ENCODE measurements around the gene TRIM25. TPM values are rescaled to one million over a fixed set of nuclear protein-coding genes. Genes with fewer than 3 reads are reported as not detected.

TRIM25 gene
- total and polyA plus RNA-seq, 2 experiments from 2014 or later: 7.3 to 13.8 TPM

- no peak overlapping the region for H3K27ac ChIP-seq
- no peaks in the 10 kb centered on the region for H3K4me1 ChIP-seq (ENCODE audit: low read depth)
- DNase-seq (ENCODE audit: low read depth in 1 of 2, low spot score in 1 of 2): no peak
- peaks cover 17% of the 10 kb centered on the region for H3K36me3 ChIP-seq
- H3K9me3 ChIP-seq (ENCODE audit: low read depth): peaks cover 3% of the 10 kb centered on the region
- no peaks in the 10 kb centered on the region for H3K27me3 ChIP-seq
- TF ChIP-seq CTCF (IDR thresholded peaks at IDR 0.05; ENCODE audit: low read depth, low read length): no peak
- H3K4me3 ChIP-seq: no peak overlapping the region
These were observed 19.4 kb upstream of the TRIM25 start for GRCh38 chr17:56933151-56933745.

- Histone ChIP-seq H3K4me1 (ENCODE audit: low read depth) (no peaks in the 10 kb centered on the region), H3K9me3 (ENCODE audit: low read depth) (peaks cover 3% of the 10 kb centered on the region), H3K4me3 (no peak overlapping the region), H3K27me3 (no peaks in the 10 kb centered on the region), H3K27ac (no peak overlapping the region), H3K36me3 (peaks cover 9% of the 10 kb centered on the region)
- DNase-seq (ENCODE audit: low read depth in 1 of 2, low spot score in 1 of 2): no peak
- no peak for TF ChIP-seq CTCF (IDR thresholded peaks at IDR 0.05; ENCODE audit: low read depth, low read length)
These were observed 17.0 kb upstream of the TRIM25 start for GRCh38 chr17:56930739-56931337.

DNA sequence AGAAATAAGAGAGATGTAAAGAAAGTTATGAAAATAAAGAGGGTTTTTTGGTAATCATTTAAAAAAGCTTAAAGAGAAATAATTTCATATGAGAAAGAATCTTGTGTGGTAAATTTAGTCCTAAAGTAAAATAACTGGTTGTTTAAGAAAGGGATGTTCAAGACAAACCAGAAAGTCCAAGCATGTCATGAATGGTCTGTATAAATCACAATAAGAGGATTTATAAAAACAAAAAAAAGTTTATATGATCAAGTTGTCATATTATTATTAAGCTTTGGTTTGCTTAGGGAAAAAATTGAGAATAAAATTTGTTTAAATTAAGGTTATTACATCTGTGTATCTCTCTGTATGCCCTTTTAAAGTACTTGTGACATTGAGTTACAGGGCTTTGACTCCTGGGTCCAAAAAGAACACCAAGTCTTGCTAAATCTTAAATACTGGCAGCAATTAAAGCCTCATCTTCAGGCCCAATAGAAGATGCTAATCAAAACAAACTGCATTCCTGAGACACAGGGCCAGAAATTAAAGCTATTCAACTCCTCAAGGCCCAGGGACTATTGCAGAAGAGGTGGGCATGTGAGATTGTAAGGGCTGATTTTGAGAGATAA, 15.6 kb upstream of the TRIM25 start:
- no peak overlapping the region for H3K4me3 ChIP-seq
- no peak for DNase-seq (ENCODE audit: low read depth in 1 of 2, low spot score in 1 of 2)
- H3K36me3 ChIP-seq: peaks cover 6% of the 10 kb centered on the region
- TF ChIP-seq CTCF (IDR thresholded peaks at IDR 0.05; ENCODE audit: low read depth, low read length): no peak
- H3K27ac ChIP-seq: no peak overlapping the region
- H3K27me3 ChIP-seq: no peaks in the 10 kb centered on the region
- peaks cover 3% of the 10 kb centered on the region for H3K9me3 ChIP-seq (ENCODE audit: low read depth)
- no peaks in the 10 kb centered on the region for H3K4me1 ChIP-seq (ENCODE audit: low read depth)

GRCh38 chr17:56928586-56928985, 14.7 kb upstream of the TRIM25 start:
- Histone ChIP-seq H3K36me3 (no peaks in the 10 kb centered on the region), H3K4me1 (ENCODE audit: low read depth) (no peaks in the 10 kb centered on the region), H3K9me3 (ENCODE audit: low read depth) (peaks cover 3% of the 10 kb centered on the region), H3K27ac (no peak overlapping the region), H3K27me3 (no peaks in the 10 kb centered on the region), H3K4me3 (no peak overlapping the region)
- DNase-seq (ENCODE audit: low read depth in 1 of 2, low spot score in 1 of 2): no peak
- TF ChIP-seq CTCF (IDR thresholded peaks at IDR 0.05; ENCODE audit: low read depth, low read length): no peak

GRCh38 chr17:56926704-56927103, 12.9 kb upstream of the TRIM25 start:
- peaks cover 3% of the 10 kb centered on the region for H3K9me3 ChIP-seq (ENCODE audit: low read depth)
- H3K4me1 ChIP-seq (ENCODE audit: low read depth): no peaks in the 10 kb centered on the region
- no peaks in the 10 kb centered on the region for H3K27me3 ChIP-seq
- no peak overlapping the region for H3K27ac ChIP-seq
- H3K4me3 ChIP-seq: no peak overlapping the region
- H3K36me3 ChIP-seq: no peaks in the 10 kb centered on the region
- no peak for DNase-seq (ENCODE audit: low read depth in 1 of 2, low spot score in 1 of 2)
- TF ChIP-seq CTCF (IDR thresholded peaks at IDR 0.05; ENCODE audit: low read depth, low read length): no peak
